Measurements from ENCODE around the gene MAP4K4.

DNA sequence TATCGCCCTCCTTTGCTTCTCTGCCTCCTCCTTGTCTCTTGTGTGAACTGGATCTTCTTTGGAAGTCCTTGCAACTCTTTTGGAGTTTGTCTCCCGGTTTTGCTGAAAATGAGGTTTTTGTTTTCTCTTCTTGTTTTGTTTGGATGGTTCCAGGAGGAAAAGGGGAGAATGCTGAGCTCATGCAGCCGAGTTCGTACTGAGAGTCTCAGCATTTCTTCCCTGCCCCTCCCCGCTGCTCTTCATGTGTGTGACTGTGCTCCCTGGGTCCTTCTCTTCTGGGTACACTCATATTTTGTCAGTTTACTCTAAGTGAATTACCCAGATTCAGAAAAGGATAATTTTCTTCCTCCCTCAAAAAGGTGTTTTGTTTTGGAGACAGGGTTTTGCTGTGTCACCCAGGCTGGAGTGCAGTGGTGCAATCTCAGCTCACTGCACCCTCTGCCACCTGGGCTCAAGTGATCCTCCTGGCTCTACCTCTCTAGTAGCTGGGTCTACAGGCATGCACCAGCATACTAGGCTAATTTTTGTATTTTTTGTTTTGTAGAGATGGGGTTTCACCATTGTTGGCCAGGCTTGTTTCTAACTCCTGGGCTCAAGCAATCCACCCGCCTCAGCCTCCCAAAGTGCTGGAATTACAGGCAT lies 151.4 kb downstream of the MAP4K4 start:
- TF ChIP-seq, protein P1, sequence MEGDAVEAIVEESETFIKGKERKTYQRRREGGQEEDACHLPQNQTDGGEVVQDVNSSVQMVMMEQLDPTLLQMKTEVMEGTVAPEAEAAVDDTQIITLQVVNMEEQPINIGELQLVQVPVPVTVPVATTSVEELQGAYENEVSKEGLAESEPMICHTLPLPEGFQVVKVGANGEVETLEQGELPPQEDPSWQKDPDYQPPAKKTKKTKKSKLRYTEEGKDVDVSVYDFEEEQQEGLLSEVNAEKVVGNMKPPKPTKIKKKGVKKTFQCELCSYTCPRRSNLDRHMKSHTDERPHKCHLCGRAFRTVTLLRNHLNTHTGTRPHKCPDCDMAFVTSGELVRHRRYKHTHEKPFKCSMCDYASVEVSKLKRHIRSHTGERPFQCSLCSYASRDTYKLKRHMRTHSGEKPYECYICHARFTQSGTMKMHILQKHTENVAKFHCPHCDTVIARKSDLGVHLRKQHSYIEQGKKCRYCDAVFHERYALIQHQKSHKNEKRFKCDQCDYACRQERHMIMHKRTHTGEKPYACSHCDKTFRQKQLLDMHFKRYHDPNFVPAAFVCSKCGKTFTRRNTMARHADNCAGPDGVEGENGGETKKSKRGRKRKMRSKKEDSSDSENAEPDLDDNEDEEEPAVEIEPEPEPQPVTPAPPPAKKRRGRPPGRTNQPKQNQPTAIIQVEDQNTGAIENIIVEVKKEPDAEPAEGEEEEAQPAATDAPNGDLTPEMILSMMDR (IDR thresholded peaks at IDR 0.05): no peak
- no peak for TF ChIP-seq POLR2A (IDR thresholded peaks at IDR 0.05)
